ENCODE results near the gene TMEM60.
"Not testable (repeated sequence)": the region's sequence is repeated elsewhere in the genome, so short reads cannot be mapped to it uniquely, and the experiment has no call there.

TMEM60 gene

DNA sequence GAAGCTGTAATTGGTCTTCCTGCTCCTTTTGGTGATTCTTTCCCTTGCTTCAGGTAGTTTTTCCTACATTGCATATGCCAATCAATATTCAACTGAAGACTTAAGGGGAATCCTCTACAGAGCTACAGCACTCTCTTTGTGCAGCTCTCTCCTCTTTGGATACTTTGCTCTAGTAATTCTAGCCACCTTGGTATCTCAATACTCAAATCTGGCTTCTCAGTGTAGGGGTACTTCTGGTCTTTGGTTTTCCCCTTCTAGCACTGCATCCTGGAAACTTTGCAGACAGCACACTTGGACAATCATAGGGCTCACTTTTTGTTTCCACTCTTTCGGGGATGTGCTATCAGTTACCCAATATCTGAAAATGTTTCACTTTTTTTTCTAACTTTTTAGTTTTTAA lies 10.3 kb upstream of the TMEM60 start:
- no peak for DNase-seq

DNA sequence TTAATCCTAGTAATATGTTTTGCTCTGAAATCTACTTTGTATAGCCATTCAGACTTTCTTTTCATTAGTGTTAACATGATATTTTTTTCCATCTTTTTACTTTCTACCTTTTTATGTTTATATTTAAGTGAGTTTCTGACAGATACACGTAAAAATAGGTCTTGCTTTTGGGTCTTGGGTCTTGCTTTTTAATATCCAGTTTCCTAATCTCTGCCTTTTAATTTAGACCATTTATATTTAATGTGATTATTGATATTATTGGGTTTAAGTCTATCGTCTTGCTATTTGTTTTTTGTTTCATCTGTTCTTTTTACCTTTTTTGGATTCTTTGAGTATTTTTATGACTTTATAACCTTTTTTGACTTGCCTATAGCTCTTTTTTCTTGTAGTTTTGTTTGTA lies 8.2 kb upstream of the TMEM60 start:
- DNase-seq, result no peak

DNA sequence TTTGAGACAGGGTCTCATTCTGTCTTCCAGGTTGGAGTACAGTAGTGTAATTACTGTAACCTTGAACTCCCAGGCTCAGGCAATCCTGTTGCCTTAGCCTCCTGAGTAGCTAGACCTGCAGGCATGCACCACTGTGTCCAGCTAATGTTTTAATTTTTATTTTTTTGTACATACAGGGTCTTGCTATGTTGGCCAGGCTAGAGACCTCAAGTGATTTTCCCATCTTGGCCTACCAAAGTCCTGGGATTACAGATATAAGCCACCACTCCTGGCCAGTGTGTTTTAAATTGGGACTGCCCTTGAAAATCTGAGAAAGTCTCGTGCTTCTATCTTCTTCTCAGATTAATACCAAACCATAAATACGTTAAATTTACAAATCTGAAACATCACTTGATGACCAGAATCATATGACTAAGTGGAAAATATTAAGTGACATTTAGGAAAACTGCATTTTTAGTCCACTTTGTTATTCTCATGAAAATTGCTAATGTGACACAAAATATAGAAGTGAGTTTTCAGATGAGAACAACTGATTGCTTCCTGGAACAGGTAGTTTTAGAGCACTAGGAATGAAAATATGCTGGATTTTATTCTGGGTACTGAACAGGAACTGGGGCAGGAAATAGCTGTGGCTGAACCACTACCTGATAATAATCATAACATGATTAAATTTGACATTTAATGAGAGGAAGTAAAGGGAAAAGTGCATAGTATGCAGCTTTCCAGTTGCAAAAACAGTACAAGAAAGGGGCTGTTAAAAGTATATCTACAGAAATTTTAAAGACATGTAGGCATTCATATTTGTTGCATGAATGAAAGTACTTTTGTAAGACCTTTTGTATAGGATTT lies 4.5 kb upstream of the TMEM60 start:
- no peak for DNase-seq

DNA sequence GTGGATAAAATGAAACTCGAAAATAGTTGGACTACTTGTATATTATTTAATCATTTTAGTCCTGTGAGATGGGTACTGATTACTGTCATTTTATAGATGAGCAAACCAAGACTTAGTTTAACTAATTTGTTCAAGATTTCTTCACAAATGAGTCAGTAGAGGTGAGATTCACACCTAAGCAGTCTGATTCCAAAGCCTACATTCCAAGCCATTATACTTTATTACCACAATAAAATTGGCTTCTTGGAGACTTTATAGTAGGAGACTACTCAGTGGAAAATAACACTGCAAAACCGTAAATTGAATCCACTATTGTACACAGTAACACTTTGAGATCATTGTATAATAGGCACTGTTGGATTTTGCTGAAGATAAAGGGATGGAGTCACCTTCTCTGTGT lies 2.5 kb upstream of the TMEM60 start:
- no peak for DNase-seq

DNA sequence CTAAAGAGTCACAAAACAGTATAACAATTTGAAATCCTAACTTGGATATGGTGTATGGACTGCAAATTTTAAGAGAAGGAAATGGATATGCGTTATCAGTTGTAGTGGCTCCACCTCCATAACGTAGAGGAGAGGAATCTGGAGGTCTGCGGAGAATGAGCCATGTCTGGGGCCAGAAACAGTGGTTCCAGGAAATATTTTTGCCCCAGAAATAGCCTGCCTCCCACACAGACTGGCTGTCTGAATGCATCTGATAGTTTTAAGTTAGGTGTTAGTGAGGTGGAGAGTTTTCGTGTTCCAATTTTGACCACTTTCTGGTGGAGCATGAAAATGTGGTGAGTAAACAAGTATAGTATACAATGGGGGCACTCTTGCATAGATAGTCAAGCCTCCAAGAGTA lies 1.9 kb upstream of the TMEM60 start:
- DNase-seq, result no peak

DNA sequence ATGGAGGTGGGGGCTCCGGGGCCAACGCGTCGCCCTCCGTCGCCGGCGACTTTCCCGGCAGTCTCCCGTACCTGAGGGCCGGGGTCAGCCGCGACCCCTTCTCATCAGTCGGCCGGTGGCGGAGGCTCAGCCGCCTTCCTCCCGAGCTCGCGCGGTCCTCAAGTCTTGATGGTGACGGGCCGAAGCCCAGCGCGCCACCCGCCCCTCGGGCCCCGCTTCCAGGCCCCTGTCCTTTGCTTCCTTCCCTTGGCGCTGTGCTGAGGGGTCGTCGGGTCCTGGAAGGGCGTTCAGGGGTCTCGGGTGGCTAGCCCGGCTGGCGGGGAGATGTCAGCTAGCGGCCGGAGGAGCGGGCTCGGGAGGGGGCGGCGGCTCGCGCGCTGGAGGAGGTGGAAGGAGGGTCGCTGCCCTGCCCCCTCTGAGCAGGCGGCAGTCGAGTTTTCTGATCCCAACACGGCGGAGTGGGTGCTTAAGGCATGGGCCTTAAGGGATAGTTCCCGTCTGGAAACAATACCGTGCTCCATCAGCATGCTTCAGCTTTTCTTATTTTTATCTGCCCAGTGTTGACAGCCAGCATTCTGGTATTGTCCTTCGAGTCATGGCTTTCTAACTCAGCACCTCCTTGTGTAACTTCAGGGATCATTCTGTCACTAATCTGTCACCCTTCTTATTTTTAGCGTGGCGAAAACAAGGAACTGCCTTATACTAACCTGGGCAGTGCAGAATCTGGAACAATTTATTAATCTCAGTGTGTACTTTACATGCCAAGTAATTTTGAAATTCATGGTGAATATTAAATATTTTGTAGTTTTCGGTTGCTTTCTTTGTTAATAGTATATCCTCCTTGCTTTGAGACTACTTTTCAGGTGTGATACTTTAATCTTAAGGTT lies 1.1 kb upstream of the TMEM60 start:
- DNase-seq, result no peak

DNA sequence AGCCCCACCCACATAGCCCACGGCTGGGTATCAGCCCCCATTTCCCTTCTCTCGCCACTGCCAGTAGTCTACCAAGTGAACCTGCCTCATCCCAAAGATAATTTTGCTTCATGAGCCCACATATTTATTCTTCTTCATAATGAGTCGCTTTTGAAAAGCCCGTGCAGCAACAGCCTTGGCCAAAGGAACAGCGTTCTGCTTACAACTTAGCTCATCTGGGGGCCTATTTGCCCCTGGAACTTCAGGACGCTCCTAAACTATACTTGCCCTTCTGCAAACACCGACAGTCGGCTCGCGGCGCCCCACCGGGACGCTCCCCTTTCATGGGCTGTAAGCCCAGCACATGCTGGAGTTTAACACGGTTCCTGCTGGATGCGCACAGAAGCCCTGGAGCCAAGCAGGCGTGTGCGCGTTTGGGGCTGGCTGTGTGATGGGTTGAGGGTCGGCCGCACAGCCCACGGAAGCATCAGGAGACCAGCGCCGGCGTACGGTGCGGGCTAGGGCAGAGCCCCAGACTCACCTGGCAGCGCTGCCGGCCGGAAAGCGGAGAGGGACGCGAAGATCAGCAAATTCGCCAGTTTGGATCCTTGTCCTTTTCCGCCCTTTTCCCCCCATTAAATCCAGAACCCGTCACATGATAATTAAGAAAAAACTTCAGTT lies 370 bp downstream of the TMEM60 start:
- no peak for DNase-seq

DNA sequence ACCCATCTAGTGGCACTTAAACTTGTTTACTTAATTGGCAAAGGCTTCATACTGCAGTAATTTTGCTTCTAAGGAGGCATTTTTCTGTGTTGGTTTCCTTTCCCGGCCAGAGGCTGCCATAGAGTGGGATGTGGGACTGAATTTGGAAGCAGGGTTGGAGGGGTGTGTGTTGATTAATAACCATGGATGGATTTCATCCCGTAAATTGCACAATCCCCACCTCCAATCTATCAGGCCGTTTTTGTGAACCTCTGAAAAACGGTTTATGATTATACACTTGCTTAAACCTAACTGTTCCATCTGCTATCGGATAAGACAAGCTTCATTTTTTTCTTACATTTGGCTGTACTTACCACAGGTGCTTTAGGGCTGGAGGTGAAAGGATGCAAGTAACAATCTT lies 1.3 kb downstream of the TMEM60 start:
- DNase-seq, result no peak

DNA sequence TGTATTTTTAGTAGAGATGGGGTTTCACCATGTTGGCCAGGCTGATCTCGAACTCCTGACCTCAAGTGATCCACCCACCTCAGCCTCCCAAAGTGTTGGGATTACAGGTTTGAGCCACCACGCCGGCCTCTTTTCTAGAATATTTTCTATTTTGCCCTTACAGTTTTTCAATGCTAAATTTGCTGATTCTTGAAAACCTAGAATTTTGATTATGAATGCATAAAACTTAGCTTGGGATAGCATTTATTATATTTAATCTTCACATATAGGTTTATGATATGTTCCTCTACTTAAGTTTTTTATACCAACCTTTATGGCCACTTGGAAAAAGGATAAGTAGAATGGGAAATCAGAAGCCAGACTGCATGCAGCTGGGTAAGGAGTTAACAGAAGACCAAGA lies 2.1 kb downstream of the TMEM60 start:
- no peak for DNase-seq

DNA sequence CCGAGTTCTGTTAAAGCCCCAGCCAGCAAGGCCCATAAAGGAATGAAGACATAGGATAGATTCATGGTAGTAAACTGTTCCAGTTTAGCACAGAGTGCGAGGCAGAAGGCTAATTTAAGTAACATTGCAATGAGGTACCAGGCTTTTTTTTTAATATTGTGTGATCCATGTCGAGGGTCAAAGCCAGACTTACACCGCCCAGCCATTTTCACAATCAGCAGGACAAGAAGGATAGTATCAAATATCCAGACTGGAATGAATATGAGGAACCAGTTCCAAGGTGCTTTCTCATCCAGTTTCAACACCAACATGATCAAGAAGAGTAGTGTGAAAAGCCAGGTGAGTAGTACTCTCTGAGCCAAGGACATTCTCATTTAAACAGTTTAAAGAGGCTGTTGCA lies 4.2 kb downstream of the TMEM60 start:
- DNase-seq, result no peak

DNA sequence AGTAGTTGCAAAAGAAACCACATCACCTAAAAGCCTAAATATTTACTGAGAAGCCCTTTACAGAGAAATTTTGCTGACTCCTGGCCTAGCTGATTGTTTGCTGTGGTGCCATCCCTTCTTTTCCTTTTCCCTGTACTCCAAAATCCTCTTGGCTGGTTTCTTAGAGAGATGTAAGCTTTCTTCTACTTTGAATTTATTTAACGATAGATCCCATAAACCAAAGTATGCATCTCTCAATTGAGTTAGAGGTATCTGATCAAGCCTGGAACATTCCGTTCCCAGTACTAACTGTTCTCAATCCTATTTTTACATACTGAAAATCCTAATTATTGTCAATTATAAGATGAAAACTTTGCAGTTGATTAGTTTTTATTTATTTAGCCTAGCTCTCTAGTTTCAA lies 6.3 kb downstream of the TMEM60 start:
- DNase-seq, result no peak

DNA sequence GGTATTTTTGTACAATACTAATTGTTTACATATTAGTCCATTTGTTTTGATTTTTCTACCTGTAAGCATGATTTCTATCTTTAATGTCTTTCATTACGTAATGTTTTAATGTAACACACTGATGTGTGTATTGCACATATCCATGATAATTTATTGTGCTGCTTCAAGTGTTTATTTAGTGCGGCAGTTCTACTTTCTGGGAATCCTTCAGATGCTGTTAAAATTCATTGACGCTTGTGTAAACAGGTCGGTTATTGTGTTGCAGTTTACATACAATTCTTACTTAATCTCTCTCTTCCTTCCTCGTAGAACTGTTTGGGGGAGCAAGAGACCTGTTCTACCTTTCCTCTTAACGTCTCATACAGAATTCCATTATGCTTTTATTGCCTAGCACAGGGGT lies 6.9 kb downstream of the TMEM60 start:
- no peak for DNase-seq

DNA sequence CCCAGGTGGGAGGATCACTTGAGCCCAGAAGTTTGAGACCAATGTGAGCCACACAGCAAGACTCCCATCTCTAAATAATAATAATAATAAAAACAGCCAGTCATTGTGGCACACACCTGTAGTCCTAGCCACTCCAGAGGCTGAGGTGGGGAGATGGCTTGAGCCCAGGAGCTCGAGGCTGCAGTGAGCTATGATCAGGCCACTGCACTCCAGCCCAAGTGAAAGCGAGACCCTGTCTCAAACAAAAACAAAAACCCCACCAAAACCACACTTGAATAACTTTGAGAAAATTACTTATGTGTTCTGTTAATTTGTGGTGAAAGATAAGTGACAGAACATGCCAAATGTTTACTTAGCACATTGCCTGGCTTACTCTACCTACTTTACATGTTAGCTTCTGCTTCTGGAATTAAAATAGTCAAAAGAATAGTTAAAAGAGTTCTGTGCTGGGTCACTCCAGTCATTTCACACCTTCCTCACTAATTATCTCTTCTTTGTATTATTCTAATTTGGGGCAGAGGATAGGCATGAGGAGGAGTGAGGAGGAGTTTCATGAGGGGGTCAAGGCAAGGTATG lies 9.8 kb downstream of the TMEM60 start:
- no peak for DNase-seq

DNA sequence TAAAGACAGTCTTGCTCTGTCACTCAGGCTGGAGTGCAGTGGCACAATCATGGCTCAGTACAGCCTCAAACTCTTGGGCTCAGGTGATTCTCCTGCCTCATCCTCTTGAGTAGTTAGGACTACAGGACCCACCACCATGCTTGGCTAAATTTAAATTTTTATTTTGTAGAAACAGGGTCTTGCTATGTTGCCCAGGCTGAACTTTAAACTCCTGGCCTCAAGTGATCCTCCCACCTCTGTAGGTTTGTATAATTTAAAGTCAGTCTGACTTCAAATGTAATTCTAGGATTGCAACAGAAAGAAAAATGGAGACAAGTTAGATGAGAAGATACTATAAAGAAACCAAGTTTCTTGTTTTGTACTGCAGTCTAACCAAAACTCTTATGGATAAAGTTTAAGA lies 11.5 kb downstream of the TMEM60 start:
- DNase-seq, result no peak

DNA sequence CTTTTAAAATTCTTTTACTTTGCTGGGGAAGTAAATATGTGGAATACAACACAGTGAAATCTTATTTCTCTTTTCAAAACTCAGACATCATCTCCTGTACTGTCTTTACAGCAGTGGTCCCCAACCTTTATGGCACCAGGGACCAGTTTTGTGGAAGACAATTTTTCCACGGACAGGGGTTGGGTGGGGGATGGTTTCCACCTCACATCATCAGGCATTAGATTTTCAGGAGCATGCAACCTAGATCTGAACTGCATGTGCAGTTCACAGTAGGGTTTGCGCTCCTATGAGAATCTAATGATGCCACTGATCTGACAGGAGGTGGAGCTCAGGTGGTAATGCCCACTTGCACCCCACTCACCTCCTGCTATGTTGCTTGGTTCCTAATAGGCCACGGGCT lies 12.2 kb downstream of the TMEM60 start:
- DNase-seq, result no peak

DNA sequence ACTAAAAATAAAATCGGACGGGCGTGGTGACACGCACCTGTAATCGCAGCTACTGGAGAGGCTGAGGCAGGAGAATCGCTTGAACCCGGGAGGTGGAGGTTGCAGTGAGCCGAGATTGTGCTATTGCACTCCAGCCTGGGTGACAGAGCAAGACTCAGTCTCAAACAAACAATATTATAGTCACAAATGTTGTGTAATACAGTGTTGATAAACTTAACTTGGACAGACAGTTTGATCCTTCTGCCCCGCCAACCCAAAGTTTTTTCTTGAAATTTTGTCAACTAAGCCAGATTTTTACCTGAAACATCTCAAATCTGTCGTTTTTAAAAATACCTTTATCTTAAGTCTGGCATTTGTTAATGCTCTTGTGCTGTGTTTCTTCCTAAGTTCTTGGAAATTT lies 13.8 kb downstream of the TMEM60 start:
- not testable (repeated sequence) for DNase-seq

DNA sequence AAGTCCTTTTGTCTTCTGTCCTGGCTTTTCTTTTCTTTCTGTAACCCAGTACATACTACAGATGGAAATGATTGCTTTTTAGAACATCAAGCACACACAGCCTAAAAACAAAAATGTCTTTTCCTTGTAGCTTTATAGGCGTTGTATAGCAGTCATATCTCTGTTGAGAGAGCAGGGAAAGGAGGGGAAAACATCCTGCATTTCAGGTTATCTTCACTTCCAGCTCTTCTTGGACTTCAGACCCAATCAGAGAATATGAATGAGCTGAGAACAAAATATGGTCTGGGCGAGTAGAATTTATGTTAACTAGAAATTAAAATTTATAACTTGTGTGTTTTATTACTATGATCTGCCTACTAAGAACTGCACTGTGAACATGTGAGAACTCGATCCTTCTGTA lies 14.7 kb downstream of the TMEM60 start:
- DNase-seq, result no peak

DNA sequence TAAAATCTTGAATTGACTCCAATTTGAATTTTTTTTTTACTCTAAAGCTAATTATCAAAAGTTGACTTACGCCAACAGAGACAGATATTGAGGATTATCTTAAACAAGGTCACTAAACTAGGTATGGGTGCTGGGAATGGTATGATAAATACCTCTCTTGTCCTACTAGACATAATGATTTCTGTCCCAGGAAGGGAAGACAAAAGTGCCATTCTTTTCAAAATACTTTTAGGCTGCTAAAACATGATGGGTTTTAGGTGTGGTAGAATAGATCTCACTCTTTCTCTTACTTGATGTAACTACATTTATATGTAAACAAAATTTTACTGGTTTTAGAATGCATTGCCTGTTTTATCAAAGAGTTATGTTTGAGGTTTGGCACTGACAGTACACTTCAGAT lies 15.1 kb downstream of the TMEM60 start:
- DNase-seq, result no peak

DNA sequence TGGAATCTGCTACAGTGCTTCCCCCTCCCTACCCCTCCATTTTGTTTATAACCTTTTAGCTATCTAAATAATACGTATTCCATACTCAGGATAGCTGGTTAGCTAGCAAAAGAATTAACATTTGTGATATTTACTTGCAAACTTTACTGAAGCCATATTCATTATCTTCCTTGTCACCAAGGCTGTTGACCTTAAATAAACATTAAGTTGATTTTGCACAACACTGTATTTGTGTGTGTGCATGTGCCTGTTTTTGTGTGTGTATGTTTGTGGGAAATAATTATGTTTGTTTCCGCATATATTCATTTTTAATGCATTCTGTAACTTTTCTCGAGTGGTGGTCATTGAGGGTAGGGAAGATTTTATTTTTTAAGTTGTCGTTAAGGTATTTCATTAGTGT lies 15.9 kb downstream of the TMEM60 start:
- DNase-seq, result no peak

DNA sequence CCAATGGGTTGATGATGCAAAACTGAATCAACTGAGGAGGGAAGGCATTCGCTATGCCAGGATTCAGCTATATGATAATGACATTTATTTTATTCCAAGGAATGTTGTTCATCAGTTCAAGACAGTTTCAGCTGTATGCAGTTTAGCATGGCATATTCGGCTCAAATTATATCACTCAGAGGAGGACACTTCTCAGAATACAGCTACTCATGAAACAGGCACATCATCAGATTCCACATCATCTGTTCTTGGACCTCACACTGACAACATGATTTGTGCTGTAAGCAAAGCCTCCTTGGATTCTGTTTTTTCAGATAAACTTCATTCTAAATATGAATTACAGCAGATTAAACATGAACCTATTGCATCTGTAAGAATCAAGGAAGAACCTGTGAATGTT lies 19.7 kb downstream of the TMEM60 start:
- DNase-seq, result no peak

DNA sequence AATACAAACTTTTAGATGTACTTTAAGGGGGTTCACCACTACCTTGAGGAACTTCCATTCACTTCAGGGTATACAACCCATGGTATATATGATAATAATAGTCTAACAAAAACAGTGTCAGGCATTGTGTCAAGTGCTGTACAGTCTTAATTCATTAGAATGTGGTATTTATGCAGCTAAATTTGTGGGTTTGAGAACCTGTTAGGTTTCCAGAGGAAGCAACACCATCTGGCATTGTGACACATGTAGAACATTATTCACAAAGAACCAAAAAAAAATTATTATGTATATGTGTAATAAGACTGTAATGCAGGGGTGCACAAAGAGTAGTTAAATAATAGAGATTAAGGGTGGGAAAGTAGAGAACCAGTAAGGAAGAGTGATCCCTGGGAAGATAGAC lies 26.3 kb downstream of the TMEM60 start:
- DNase-seq, result no peak

DNA sequence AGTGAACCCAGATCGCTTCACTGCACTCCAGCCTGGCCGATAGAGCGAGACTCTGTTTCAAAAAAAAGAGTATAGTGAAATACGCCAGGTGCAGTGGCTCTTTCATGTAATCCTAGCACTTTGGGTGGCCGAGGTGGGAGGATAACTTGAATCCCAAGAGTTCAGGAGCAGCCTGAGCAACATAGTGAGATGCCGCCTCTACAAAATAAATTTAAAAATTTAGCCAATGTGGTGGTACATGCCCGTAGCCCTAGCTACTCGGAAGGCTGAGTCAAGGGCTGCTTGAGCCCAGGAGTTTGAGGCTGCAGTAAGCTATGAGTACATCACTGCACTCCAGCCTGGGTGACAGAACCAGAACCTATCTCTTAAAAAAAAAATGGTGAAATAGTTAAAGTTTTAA lies 27.9 kb downstream of the TMEM60 start:
- no peak for DNase-seq

Measured in activated T-cell treated with anti-CD3 and anti-CD28 coated beads for 4 hours (primary cell).